ENCODE measurements around the gene PRL. TPM values are rescaled to one million over a fixed set of nuclear protein-coding genes. Genes with fewer than 3 reads are reported as not detected.

Gene PRL
- polyA plus RNA-seq, 1 donor from 2014 or later: not detected

DNA sequence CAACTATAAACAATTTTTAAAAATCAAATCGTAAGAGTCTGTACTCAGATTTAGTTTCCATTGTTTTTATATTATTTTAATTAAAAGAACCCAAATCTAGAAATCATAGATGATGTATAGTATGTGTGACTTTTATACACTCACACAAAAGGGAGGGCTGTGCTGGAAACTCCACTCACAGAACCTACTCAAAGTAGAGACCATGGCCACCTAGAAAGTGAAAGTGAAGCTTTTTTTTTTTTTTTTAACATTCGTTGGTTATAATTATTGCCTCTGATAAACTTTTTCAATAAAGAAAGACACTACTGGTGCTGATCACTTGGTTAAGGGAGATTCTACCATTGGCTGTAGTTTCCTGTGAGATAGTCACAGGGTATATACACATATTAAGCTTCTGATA is 37.9 kb upstream of the PRL start:
- no peak overlapping the region for H2AFZ ChIP-seq (ENCODE audit: low read depth, low read length)
- H3K27ac ChIP-seq (ENCODE audit: low read length): no peak overlapping the region
- H3K27me3 ChIP-seq (ENCODE audit: insufficient read depth, low read depth, low read length): no peaks in the 10 kb centered on the region
- no peak overlapping the region for H3K4me2 ChIP-seq (ENCODE audit: low read length)
- no peaks in the 10 kb centered on the region for H3F3A ChIP-seq (ENCODE audit: insufficient read depth, low read length, poor library complexity, severe bottlenecking)
- no peaks in the 10 kb centered on the region for H3K79me2 ChIP-seq (replicated peaks; ENCODE audit: insufficient read depth, low read length)
- H3K9me2 ChIP-seq (ENCODE audit: insufficient read depth, low read length): no peaks in the 10 kb centered on the region
- H3K9me3 ChIP-seq (ENCODE audit: low read length): no peaks in the 10 kb centered on the region
- no peaks in the 10 kb centered on the region for H4K20me1 ChIP-seq (ENCODE audit: insufficient read depth)
- TF ChIP-seq, protein P1, sequence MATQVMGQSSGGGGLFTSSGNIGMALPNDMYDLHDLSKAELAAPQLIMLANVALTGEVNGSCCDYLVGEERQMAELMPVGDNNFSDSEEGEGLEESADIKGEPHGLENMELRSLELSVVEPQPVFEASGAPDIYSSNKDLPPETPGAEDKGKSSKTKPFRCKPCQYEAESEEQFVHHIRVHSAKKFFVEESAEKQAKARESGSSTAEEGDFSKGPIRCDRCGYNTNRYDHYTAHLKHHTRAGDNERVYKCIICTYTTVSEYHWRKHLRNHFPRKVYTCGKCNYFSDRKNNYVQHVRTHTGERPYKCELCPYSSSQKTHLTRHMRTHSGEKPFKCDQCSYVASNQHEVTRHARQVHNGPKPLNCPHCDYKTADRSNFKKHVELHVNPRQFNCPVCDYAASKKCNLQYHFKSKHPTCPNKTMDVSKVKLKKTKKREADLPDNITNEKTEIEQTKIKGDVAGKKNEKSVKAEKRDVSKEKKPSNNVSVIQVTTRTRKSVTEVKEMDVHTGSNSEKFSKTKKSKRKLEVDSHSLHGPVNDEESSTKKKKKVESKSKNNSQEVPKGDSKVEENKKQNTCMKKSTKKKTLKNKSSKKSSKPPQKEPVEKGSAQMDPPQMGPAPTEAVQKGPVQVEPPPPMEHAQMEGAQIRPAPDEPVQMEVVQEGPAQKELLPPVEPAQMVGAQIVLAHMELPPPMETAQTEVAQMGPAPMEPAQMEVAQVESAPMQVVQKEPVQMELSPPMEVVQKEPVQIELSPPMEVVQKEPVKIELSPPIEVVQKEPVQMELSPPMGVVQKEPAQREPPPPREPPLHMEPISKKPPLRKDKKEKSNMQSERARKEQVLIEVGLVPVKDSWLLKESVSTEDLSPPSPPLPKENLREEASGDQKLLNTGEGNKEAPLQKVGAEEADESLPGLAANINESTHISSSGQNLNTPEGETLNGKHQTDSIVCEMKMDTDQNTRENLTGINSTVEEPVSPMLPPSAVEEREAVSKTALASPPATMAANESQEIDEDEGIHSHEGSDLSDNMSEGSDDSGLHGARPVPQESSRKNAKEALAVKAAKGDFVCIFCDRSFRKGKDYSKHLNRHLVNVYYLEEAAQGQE (IDR thresholded peaks at IDR 0.05; ENCODE audit: borderline replicate concordance): no peak
- TF ChIP-seq TAF1 (IDR thresholded peaks at IDR 0.05; ENCODE audit: low read depth): no peak
- TF ChIP-seq SMC3 (conservative IDR thresholded peaks at IDR 0.05; ENCODE audit: poor library complexity): no peak
- no peak for TF ChIP-seq POLR2AphosphoS5 (IDR thresholded peaks at IDR 0.05)
- no peak for TF ChIP-seq EZH2 (IDR thresholded peaks at IDR 0.05; ENCODE audit: borderline replicate concordance, insufficient read depth, low read length, poor library complexity, severe bottlenecking)
- TF ChIP-seq, protein P2, sequence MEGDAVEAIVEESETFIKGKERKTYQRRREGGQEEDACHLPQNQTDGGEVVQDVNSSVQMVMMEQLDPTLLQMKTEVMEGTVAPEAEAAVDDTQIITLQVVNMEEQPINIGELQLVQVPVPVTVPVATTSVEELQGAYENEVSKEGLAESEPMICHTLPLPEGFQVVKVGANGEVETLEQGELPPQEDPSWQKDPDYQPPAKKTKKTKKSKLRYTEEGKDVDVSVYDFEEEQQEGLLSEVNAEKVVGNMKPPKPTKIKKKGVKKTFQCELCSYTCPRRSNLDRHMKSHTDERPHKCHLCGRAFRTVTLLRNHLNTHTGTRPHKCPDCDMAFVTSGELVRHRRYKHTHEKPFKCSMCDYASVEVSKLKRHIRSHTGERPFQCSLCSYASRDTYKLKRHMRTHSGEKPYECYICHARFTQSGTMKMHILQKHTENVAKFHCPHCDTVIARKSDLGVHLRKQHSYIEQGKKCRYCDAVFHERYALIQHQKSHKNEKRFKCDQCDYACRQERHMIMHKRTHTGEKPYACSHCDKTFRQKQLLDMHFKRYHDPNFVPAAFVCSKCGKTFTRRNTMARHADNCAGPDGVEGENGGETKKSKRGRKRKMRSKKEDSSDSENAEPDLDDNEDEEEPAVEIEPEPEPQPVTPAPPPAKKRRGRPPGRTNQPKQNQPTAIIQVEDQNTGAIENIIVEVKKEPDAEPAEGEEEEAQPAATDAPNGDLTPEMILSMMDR (IDR thresholded peaks at IDR 0.05; ENCODE audit: poor library complexity, severe bottlenecking): no peak
- no peak for TF ChIP-seq MXI1 (conservative IDR thresholded peaks at IDR 0.05; ENCODE audit: poor library complexity, severe bottlenecking)
- TF ChIP-seq EP300 (conservative IDR thresholded peaks at IDR 0.05; ENCODE audit: poor library complexity, severe bottlenecking): no peak
- no peak overlapping the region for H3K9ac ChIP-seq (ENCODE audit: low read length)
- no peaks in the 10 kb centered on the region for H3K36me3 ChIP-seq (ENCODE audit: insufficient read depth, low read length)
- no peak overlapping the region for H3K4me3 ChIP-seq (ENCODE audit: low read length)

DNA sequence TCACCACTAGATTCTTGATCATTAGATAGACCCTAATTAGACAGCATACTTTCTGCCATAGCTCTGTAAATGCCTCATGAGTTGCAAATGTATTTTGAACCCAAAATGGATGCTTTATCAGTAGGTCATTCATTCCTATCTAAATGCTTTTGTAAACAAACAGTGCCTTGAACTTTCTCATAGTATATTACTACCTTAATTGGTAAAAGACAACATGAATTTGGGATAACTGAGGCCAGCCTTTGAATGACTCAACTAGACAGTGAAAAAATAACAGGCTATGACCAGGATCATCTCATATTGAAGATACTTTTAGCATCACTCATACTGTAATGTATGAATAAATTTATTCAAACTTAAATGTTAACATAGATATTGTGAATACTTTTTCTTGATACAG is 37.0 kb upstream of the PRL start:
- no peaks in the 10 kb centered on the region for H3K79me2 ChIP-seq (replicated peaks; ENCODE audit: insufficient read depth, low read length)
- no peaks in the 10 kb centered on the region for H3F3A ChIP-seq (ENCODE audit: insufficient read depth, low read length, poor library complexity, severe bottlenecking)
- H3K4me3 ChIP-seq (ENCODE audit: low read length): no peak overlapping the region
- TF ChIP-seq EZH2 (IDR thresholded peaks at IDR 0.05; ENCODE audit: borderline replicate concordance, insufficient read depth, low read length, poor library complexity, severe bottlenecking): no peak
- TF ChIP-seq SMC3 (conservative IDR thresholded peaks at IDR 0.05; ENCODE audit: poor library complexity): no peak
- TF ChIP-seq, protein P1 (IDR thresholded peaks at IDR 0.05; ENCODE audit: borderline replicate concordance): no peak
- no peak for TF ChIP-seq TAF1 (IDR thresholded peaks at IDR 0.05; ENCODE audit: low read depth)
- no peak for TF ChIP-seq MXI1 (conservative IDR thresholded peaks at IDR 0.05; ENCODE audit: poor library complexity, severe bottlenecking)
- TF ChIP-seq, protein P2 (IDR thresholded peaks at IDR 0.05; ENCODE audit: poor library complexity, severe bottlenecking): no peak
- TF ChIP-seq EP300 (conservative IDR thresholded peaks at IDR 0.05; ENCODE audit: poor library complexity, severe bottlenecking): no peak
- TF ChIP-seq POLR2AphosphoS5 (IDR thresholded peaks at IDR 0.05): no peak
- no peak for TF ChIP-seq RAD21 (conservative IDR thresholded peaks at IDR 0.05)
- H3K9me3 ChIP-seq (ENCODE audit: low read length): no peaks in the 10 kb centered on the region
- no peaks in the 10 kb centered on the region for H3K27me3 ChIP-seq (ENCODE audit: insufficient read depth, low read depth, low read length)
- H3K4me2 ChIP-seq (ENCODE audit: low read length): no peak overlapping the region
- no peak overlapping the region for H3K27ac ChIP-seq (ENCODE audit: low read length)
- no peaks in the 10 kb centered on the region for H3K36me3 ChIP-seq (ENCODE audit: insufficient read depth, low read length)
- H3K9me2 ChIP-seq (ENCODE audit: insufficient read depth, low read length): no peaks in the 10 kb centered on the region
- no peak overlapping the region for H3K9ac ChIP-seq (ENCODE audit: low read length)
- H2AFZ ChIP-seq (ENCODE audit: low read depth, low read length): no peak overlapping the region
- no peaks in the 10 kb centered on the region for H4K20me1 ChIP-seq (ENCODE audit: insufficient read depth)

All from neural cell (in vitro differentiated cells).